Urothelium cell line (cell line): ENCODE data around the gene RGS9.
"Not testable (repeated sequence)": the region's sequence is repeated elsewhere in the genome, so short reads cannot be mapped to it uniquely, and the experiment has no call there.

Experiments
- DNase-seq: peaks from one replicate; pipeline ENCODE4 v3.0.0; 2011; ENCODE audit warnings: low spot score, mixed read lengths
- FAIRE-seq: peaks from 2 replicates; lab custom pipeline; 2011; peaks lifted over from hg19 to GRCh38; lab: Jason Lieb, UNC

RGS9 gene

DNA sequence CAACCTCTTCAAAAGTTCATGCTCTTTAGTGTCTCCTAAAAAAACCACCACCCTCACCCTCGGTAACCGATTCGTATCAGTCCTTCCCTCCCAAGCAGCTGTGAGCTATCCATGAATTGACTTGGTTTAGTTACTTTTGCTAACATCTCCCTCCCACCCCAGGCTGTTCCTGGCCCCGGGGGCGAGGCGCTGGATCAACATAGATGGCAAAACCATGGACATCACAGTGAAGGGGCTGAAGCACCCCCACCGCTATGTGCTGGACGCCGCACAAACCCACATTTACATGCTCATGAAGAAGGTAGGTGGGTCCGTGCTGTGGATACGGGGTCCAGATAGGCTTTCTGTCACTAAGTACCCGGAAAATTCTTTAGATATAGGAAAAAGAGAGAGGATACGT lies 66.8 kb downstream of the RGS9 start:
- FAIRE-seq (no peak), DNase-seq (no peak)

DNA sequence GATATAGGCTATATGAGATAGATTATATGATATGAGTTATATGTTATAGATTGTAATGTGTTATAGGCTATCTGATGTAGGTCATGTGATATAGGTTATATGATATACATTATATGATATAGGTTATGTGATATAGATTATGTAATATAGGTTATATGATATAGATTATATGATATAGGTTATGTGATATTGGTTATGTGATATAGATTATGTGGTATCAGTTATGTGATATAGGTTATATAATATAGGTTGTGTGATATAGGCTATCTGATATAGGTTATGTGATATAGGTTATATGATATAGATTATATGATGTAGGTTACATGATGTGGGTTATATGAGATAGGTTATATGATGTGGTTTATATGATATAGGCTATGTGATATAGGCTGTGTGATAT lies 68.5 kb downstream of the RGS9 start:
- no peak for FAIRE-seq
- DNase-seq: no peak

DNA sequence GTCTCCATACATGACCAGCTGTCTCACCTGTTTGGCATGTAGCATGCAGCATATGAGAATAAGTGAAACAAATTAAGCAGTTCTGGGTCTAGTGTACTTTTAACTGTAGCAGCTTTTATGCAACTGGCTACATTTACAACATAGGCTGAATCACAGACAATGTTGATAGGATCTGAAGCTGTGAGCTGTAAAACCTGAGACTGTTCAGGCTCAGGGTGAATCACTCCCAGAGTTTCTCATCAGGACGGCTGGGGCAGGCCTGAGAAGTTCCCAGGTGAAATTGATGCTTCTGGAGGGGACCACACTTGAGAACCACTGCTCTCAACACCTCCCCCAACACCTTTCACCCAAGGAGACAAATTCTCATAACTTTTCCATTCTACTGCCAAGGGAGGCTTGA lies 70.3 kb downstream of the RGS9 start:
- DNase-seq, FAIRE-seq: not testable (repeated sequence)

DNA sequence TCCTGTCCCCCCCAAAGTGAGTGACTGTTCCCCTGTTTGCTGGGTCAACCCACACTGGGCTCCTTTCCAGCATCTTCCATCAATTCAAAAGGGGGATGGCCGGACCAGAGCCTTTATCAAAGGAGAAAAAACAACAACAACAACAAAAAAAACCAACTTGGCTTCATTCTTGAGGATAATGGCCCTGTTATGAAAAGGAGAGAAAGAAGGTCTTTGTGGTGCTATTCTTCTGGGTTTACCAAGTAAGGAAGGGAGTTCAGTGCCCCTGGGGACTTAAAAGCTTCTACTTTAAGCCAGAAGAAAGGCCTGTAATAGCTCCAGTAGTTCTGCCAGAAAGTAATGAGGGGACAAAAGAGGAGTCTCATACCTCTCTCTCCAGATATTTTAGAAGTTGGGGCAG lies 71.5 kb downstream of the RGS9 start:
- DNase-seq: no peak
- FAIRE-seq: no peak

DNA sequence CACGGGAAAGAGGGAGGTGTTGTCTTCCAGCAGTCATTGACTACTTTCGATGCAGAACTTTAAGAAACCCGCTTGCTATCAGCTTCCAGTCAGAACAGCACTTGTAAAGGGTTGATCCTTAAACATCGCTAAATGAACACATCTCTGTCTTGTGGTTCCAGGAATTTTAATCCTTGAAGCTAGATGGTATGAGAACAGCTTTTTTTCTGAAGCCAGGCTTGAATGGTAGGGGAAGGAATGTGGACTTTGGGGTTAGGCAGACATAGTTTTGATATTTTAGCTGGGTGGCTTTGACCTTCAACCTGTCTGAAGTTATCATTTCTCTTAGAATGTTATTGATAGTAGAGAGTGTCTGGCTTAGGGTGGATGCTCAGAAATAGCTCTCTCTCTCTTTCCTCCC lies 81.1 kb downstream of the RGS9 start:
- FAIRE-seq: no peak
- DNase-seq: no peak

DNA sequence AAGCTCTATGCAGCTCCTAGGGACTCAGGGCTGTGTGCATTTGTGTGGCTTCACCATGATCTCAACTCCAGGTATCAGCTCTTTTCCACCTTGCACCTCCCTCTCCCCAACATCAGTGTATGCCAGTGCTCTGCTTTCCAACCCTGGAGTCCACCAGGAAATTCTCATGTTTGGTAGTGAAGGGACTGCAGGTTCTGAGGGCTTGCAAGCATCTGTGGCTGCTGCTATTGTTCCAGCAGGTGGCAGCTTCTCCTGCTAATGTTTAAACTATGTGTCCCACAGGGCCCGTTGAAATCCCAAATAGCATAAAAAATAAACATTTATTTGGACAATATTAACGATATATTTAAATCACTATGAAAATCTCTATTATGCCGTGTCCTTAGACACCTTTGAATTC lies 82.0 kb downstream of the RGS9 start:
- FAIRE-seq: no peak
- DNase-seq: no peak

DNA sequence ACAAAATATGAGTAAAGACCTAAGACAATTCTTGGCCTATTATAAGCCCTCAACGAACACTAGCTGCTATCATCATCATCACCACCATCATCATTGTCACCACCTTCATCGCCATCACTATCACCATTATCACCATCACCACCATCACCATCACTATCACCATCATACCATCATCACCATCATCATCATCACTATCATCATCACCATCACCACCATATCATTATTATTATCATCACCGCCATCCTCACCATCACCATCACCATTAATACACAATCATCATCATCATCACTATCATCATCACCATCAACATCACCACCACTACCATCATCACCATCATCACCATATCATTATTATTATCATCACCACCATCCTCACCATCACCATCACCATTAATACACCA lies 82.5 kb downstream of the RGS9 start:
- DNase-seq (no peak), FAIRE-seq (peak; percentile 99)

DNA sequence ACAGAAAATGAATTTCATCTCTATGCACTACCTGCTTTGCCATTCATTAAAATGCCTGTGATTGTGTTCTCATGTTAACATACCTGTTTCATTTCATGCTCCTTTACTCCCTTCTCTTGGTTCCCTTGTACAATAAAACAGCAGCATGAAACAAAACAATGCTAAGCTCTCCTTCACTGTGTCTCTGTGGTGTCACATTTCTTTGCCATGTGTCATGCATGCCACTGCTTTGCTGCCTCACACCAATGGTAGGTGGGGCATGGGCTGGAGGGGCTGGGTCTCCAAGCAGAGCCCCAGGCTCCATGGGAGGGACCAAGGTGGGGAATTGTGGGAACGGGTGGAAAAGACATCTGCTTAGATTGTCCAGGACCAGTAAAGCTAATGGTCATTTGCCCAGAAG lies 83.6 kb downstream of the RGS9 start:
- DNase-seq (peak; percentile 74), FAIRE-seq (no peak)

DNA sequence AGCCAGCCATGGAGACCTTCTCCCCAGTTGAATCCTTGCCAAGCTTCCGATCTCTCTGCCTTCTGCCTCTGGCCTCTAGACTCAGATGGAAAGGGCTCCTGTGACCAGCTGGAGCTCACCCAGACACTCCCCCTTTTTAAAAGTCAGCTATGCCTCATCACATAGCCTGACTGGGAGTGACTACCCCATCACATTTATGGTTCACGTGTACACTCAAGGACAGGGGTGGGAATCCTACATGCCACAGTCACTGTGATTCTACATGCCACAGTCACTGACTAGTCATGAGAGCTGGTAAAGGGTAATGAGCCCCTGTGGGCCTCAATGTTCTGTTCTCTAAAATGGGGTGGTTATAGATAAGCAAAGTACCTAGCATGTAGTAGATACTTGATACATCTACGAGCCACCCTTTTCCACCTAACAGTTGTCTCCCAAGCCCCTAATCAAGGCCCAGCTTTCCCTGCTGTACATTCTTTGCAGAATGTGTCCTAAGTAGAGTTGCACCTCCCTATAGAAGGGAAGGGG lies 85.1 kb downstream of the RGS9 start:
- FAIRE-seq: peak; percentile 37
- DNase-seq: no peak

DNA sequence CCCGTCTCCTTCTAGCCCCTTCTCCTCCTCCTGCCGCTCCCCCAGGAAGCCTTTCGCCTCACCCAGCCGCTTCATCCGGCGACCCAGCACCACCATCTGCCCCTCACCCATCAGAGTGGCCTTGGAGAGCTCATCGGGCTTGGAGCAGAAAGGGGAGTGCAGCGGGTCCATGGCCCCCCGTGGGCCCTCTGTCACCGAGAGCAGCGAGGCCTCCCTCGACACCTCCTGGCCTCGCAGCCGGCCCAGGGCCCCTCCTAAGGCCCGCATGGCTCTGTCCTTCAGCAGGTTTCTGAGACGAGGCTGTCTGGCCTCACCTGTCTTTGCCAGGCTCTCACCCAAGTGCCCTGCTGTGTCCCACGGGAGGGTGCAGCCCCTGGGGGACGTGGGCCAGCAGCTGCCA lies 87.9 kb downstream of the RGS9 start:
- FAIRE-seq: peak; percentile 23
- no peak for DNase-seq

DNA sequence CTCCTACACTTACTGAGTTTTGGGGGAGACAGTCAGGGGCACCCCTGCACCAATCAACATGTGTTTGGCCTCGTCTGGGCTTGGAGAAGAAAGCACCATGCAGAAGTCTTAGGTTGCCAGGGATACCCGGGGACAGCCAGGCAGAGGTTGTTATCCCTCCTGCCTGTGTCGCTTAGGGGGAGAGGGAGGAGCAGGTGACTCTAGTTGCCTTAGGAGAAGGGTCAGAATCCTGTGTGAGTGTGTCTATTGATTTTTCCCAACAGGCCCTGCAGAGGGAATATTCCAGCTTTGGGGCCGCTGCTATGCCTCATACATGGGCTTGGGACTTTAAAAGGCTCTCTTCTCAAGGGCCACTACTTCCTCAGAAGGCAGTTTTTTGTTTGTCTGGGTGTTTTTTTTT lies 89.1 kb downstream of the RGS9 start:
- DNase-seq (no peak), FAIRE-seq (no peak)

DNA sequence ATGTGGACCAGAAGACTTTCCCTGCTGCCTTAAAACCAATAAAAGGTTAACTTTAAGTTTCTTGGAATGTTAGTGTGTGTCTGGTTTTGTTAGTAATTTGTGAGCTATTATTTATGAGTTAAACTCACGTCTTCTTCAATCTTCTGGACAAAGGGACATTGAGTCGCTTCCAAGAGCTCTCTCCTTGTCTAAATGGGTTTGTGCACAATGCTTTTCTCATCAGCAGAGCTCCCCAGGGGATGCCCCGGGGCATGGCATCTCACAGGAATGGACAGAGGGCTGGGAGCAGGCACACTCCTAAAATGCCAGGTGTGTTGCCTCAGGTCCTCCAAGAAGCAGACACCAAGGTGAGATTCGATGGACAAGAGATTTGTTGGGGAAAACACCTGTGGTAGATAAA lies 90.5 kb downstream of the RGS9 start:
- FAIRE-seq (no peak), DNase-seq (no peak)

DNA sequence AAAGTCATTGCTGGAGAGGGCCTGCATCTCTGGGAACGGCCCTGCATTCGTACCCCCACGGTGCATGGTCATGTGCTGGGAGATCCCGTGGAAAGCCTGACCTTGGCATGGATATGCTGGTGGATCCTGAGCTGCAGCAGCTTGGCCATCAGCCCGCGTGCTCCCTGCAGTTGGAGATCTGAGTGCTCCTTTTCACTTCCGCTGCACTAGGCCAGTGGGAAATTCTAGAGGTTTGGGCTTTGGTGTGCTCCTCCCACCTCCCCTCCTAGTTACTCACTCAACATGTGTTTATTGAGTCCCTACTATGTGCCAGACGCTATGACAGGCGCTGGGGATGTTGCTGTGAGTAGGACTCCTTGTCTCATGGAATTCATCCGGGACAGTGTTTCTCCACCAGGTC lies 91.1 kb downstream of the RGS9 start:
- FAIRE-seq (peak; percentile 20), DNase-seq (no peak)

DNA sequence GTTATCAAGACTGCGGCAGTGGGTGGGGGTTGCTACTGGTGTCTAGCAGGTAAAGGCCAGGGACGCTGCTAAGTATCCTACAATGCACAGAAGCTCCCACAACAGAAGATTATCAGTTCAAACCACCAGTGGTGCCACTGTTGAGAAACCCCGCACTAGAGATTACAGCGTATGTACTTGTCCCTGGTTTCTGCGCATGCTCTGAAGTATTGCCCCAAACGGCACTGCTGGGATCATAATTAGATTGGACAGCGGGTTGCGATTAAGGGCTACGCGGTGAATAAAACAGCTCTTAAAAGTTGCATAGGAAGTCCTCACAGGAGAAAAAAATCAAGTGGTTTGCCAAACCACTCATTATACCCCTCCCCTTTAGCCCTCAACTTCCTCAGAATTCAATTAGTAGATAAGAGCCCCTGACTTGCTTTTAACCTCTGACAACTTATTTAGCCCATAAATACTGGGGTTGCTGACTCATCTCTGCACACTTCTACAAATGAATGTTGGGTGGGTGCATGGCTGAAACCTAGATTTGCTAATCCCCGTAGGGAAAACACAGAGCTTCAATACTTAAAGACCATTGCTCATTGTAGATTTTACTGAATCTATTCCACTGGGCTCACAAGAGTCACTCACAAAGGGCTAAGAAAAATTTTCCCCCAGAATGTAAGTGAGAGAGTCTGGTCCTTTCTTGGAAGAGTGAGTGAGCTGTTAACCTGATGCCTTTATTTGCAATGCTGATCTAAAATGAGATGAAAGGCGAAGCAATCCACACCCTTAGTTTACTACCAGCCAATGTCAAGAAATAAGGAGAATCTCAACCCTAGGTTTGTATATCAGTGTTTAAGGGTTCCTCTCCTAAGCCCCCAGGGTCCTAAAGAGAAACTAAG lies 91.8 kb downstream of the RGS9 start:
- FAIRE-seq (peak; percentile 5), DNase-seq (peak; percentile 61)

DNA sequence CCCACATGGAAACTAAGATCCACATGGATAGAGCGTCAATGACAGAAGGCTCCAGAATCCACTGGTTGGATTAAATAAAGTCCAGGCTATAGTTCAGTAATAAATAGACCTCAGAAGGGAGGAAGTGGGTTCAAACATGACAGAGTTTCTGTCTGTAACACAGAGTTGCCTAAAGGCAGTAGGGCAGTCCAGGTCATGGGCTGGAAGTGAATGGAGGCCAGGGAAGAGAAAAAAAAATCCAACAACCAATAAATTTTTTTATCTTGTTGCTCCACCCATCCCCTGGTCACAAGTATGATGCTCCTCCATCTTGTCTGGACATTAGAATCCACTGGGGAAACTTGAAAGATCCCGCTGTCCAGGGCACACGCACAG lies 92.4 kb downstream of the RGS9 start:
- DNase-seq (no peak), FAIRE-seq (no peak)

DNA sequence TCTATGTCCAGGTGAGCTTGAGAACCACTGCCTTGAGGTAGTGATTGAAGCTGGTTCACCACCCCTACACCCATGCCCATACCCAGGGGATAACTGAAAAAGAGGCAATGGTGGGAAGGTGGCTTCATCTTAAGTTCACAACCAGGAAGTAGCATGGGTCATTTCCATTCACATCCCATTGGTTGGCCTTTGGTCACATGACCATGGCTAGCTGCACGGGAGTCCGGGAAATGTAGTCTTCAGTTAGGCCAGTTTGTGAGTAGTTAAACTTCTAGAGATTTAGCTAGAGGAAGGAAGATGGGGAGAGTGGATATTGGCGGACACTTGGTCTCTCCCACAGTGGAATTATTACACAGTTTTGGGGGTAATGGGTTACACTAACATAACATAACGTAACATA lies 92.9 kb downstream of the RGS9 start:
- FAIRE-seq: peak; percentile 50
- no peak for DNase-seq

DNA sequence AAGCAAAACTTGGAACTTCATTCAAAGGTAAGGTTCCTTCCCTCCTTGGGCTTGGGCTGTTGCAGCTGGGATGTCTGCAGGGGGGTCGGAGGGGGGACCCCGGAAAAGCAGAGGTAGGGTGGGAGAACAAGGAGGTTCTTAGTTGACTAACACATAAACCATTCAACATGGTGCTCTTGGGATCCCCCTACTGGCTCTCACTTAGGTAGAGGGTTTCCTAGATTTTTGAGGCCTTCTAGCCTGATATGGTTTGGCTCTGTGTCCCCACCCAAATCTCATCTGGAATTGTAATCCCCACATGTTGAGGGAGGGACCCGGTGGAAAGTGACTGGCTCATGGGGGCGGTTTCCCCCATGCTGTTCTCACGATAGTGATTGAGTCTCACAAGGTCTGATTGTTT lies 93.9 kb downstream of the RGS9 start:
- FAIRE-seq: no peak
- DNase-seq: no peak

DNA sequence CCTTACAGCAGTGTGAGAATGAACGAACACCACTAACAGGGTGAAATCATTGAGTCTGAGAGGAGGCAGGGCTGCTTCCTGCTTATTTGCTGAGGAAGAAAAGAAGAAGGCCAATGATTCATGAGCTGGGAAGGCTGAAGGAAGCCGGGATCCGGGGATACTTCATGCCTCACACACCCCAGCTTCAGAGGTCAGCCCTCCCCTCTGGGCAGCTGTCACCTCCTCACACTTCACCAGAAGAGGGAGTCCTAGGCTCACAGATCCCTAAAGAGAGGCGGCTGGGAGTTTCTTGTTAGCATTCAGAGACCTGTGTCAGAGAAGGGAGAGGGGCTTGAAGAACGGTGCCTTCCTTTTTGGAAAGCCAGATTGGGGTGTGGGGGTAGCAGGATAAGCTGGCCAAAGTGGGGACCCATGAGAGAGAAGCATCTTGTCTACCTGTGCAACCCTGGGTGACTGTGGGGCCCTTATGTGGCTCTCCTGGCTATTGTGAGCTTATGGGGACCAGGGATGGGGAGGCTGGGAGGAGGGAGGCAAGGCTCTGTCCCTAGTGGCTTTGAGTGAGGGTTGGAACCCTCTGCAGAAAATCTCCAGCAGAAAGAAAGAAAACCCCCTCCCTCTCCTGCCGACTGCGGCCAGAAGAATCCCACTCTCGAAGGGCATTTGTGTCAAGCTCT lies 94.6 kb downstream of the RGS9 start:
- FAIRE-seq (no peak), DNase-seq (peak; percentile 91)

DNA sequence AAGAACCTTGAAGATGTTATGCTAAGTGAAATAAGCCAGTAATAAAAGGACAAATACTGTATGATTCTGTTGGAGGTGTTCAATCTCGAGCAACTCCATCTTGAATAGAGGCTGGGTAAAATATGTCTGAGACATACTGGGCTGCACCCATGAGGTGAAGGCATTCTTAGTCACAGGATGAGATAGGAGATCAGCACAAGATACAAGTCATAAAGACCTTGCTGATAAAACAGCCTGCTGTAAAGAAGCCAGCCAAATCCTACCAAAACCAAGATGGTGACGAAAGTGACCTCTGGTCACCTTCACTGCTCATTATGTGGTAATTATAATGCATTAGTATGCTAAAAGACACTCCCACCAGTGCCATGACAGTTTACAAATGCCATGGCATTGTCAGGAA lies 98.1 kb downstream of the RGS9 start:
- FAIRE-seq: no peak
- DNase-seq: no peak

DNA sequence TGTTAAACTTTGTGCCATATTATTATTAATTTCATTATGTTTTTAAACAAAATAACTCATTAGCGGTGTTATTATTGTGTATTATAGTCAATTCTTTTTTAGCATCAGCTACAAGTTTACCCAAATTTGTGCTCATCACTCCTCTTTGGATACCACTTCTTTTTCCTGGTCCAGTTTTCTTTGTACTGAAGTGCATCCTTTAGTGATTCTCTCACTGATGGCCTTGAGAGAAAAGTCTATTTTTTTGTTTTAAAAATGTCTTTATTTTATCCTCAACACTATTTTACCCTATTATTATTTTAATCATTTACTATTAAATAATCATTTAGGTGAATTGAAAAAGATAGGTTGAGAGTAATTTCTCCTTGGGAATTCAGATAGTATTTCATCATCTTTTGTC lies 99.2 kb downstream of the RGS9 start:
- DNase-seq (no peak), FAIRE-seq (no peak)

DNA sequence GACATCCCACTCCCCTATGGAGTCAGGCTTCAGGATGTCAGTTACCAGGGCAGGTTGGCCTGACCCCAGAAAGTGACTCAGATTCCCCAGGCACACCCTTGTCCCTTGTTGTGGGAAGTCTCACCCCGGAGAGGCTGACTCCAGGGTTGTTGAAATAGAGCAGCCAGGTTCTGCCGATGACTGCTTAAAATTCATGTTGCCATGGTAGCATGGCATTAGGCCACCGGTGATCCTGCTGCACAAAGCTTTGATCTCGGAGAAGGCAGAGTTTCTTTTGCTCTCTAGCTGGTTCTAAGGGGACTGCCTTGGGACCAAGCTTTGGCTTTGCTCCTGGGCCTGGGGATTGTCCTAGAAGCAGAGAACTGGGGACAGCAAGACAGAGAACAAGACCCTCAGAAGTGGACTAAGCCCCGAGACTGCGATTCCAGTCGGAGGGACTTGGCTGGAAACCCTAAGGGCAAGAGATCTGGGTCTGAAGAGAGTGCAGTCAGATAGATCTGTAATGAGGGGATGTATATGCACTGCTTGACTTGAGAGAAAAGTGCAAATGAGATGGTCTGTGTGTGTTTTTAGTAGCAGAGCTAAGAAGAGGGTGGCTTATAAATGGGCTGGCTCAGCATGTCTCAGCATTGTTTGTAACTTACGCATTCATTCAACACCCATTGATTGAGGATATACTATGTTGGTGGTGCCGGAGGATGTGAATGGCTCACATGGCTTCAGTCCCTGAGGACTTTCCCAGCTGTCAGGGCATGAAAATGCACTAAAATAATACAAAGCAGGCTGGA lies 106.9 kb downstream of the RGS9 start:
- DNase-seq (peak; percentile 87), FAIRE-seq (peak; percentile 74)
